ENCODE measurements around the gene CBX2. TPM values are rescaled to one million over a fixed set of nuclear protein-coding genes. Genes with fewer than 3 reads are reported as not detected.

The CBX2 gene
- total and polyA plus RNA-seq, 2 of the 4 experiments (the other 2 are of a cell fraction) = 2.0 to 3.2 TPM

GRCh38 chr17:79779661-79780365 is 1.9 kb downstream of the CBX2 start:
- ATAC-seq (ENCODE audit: low read depth) (no peak), DNase-seq (no peak)
- Histone ChIP-seq H3K56ac (ENCODE audit: extremely low read depth, insufficient read depth, low read length) (no peak overlapping the region), H2BK5ac (ENCODE audit: low read depth, low read length, poor library complexity, severe bottlenecking) (no peak overlapping the region), H2AFZ (replicated peaks; ENCODE audit: low read length, poor library complexity) (no peak overlapping the region), H4K5ac (ENCODE audit: low read depth, low read length) (no peak overlapping the region), H4K20me1 (ENCODE audit: insufficient read depth, low read length) (peaks cover 3% of the 10 kb centered on the region; the same call in 1 of the 2 replicates), H3K36me3 (ENCODE audit: control insufficient read depth, insufficient read depth, low read length) (peaks cover 2% of the 10 kb centered on the region), H4K91ac (ENCODE audit: insufficient read depth, low read depth, low read length) (no peak overlapping the region), H3K4me1 (ENCODE audit: control insufficient read depth, insufficient read depth, low read length) (peaks cover 3% of the 10 kb centered on the region; the same call in 1 of the 2 replicates), H2BK20ac (ENCODE audit: low read depth, low read length) (no peak overlapping the region), H3K4me2 (ENCODE audit: low read depth, low read length) (no peak overlapping the region), H3K9me3 (ENCODE audit: control insufficient read depth, insufficient read depth, low read length) (0 out of 2 replicates have a peak, but pooled peaks cover 3% of the 10 kb centered on the region), H3K79me1 (ENCODE audit: low read depth in 1 of 2, low read length in 2 of 2) (no peaks in the 10 kb centered on the region; a peak in 1 of 4 replicates), H3K9ac (ENCODE audit: low read depth, low read length) (no peak overlapping the region), H3K27me3 (ENCODE audit: control insufficient read depth, insufficient read depth, low read length) (peaks cover 25% of the 10 kb centered on the region), H2BK15ac (ENCODE audit: low read depth, low read length) (no peak overlapping the region), H2BK120ac (ENCODE audit: low read depth, low read length) (no peak overlapping the region), H3K27ac (ENCODE audit: insufficient read depth, low read length) (no peak overlapping the region), H3K14ac (replicated peaks; ENCODE audit: low read depth, low read length) (no peak overlapping the region), H3K4me3 (ENCODE audit: insufficient read depth, low read depth, low read length) (no peak overlapping the region), H2AK5ac (ENCODE audit: low read depth, low read length) (no peak overlapping the region), H3K18ac (ENCODE audit: low read depth, low read length) (no peak overlapping the region), H3K4ac (ENCODE audit: low read depth, low read length) (no peak overlapping the region), H4K8ac (ENCODE audit: low read depth in 2 of 2, low read length in 2 of 2) (no peak overlapping the region), H2AK9ac (replicated peaks; ENCODE audit: low read depth, low read length, poor library complexity) (no peak overlapping the region), H3K9me1 (ENCODE audit: insufficient read depth, low read length) (no peaks in the 10 kb centered on the region), H3K23ac (ENCODE audit: low read depth, low read length) (no peak overlapping the region)
- in situ Hi-C loops (cut with MboI; ENCODE audit: low sequenced_read_pairs) (loop anchor here (10.0 kb wide), 1 partner anchor 135 kb away; no protein-coding TSS in a partner anchor), intact Hi-C loops (cut with micrococcal nuclease) (no loop called here), dilution Hi-C loops (cut with HindIII; ENCODE audit: low sequenced_read_pairs, unreplicated experiment) (no loop called here)
- WGBS, 2 experiments (ENCODE audit: extremely low coverage in 2 of 2, insufficient read length in 1 of 2) = 95% methylated on average over 2 of the region's 10 CpGs; no CpG with 5 or more reads in 1 of the 2 experiments
- TF ChIP-seq RCOR1 (IDR thresholded peaks at IDR 0.05; ENCODE audit: insufficient replicate concordance, low read length) (no peak), ELK1 (IDR thresholded peaks at IDR 0.05; ENCODE audit: borderline replicate concordance, low read depth, low read length) (no peak), CTCF (conservative IDR thresholded peaks at IDR 0.05; ENCODE audit: low read depth, low read length) (no peak), BHLHE40 (IDR thresholded peaks at IDR 0.05; ENCODE audit: low read depth, low read length) (no peak), MAFK (IDR thresholded peaks at IDR 0.05; ENCODE audit: low read depth, low read length) (no peak), MAZ (IDR thresholded peaks at IDR 0.05; ENCODE audit: borderline replicate concordance, low read depth, low read length) (no peak), MXI1 (IDR thresholded peaks at IDR 0.05; ENCODE audit: borderline replicate concordance, low read depth, low read length) (no peak), CHD1 (IDR thresholded peaks at IDR 0.05; ENCODE audit: low read depth, low read length) (no peak), USF2 (IDR thresholded peaks at IDR 0.05; ENCODE audit: low read depth, low read length) (no peak), FOS (IDR thresholded peaks at IDR 0.05; ENCODE audit: low read depth, low read length) (no peak)
- CTCF ChIA-PET = interaction anchor here (0.6 kb wide), 1 partner anchor 20 kb away, joined by 3 read pairs; no protein-coding TSS in a partner anchor
- POLR2A ChIA-PET (ENCODE audit: unreplicated experiment) = no interaction called here
- no TSS peak for BruUV-seq (replicated peaks)
